CD4-positive, alpha-beta T cell (primary cell): ENCODE data around the gene TTLL12. TPM values are rescaled to one million over a fixed set of nuclear protein-coding genes. Genes with fewer than 3 reads are reported as not detected.

ENCODE experiments used
- ATAC-seq: fragments of 200-7000 bp; cut with Tn5 transposase; one replicate; pipeline ENCODE4 v1.10.0; 2022; ENCODE audit warnings: mild to moderate bottlenecking; ENCODE audit not compliant: poor library complexity
- CTCF ChIA-PET: fragments of 350-600 bp; sonication (Branson Sonifier 250); formaldehyde crosslinking; loops from one replicate; lab custom pipeline; 2021; ENCODE audit warnings: antibody characterized with exemption, inconsistent platforms; lab: Charles Lee
- POLR2A ChIA-PET: fragments of 350-600 bp; sonication (Branson Sonifier 250); formaldehyde crosslinking; loops from one replicate; lab custom pipeline; 2021; ENCODE audit warnings: antibody characterized with exemption, inconsistent platforms; lab: Charles Lee
- DNase-seq, 14 experiments: peaks; one replicate each; pipeline ENCODE4 v3.0.0-alpha.2; 2013 to 2020; ENCODE audit warnings: mixed read lengths in 2 of 14
- H3K27ac ChIP-seq, 2 donors: one replicate each; pipeline versions ENCODE4 v1.5.1 to v1.7.0; 2013; ENCODE audit warnings: low read length in 2 of 2, low read depth in 1 of 2, mild to moderate bottlenecking in 1 of 2
- H3K27me3 ChIP-seq, 2 experiments: 1 replicate in 1 of 2; 2 replicates in 1 of 2; pipeline versions ENCODE4 v1.6.1 to v1.7.0; 2013; ENCODE audit warnings: low read length in 2 of 2, control low read depth in 1 of 2, mild to moderate bottlenecking in 1 of 2, moderate library complexity in 1 of 2; ENCODE audit not compliant: insufficient read depth in 2 of 2, control insufficient read depth in 1 of 2
- H3K36me3 ChIP-seq: one replicate; pipeline ENCODE4 v1.6.1; 2013; ENCODE audit warnings: low read length, control low read depth; ENCODE audit not compliant: insufficient read depth
- H3K4me1 ChIP-seq: one replicate; pipeline ENCODE4 v1.6.1; 2013; ENCODE audit warnings: low read length, control low read depth; ENCODE audit not compliant: insufficient read depth
- H3K4me3 ChIP-seq: one replicate; pipeline ENCODE4 v1.5.1; 2013; ENCODE audit warnings: mild to moderate bottlenecking, low read length, moderate library complexity
- H3K9me3 ChIP-seq, 2 experiments: 1 replicate in 1 of 2; 2 replicates in 1 of 2; pipeline versions ENCODE4 v1.6.1 to v1.7.0; 2013; ENCODE audit warnings: low read length in 2 of 2, mild to moderate bottlenecking in 2 of 2, control low read depth in 1 of 2, moderate library complexity in 1 of 2; ENCODE audit not compliant: control insufficient read depth in 1 of 2, insufficient read depth in 1 of 2
- H3K27ac Mint-ChIP-seq: one replicate; pipeline ENCODE4 v1.8.0; 2020; ENCODE audit warnings: mixed read lengths
- H3K27me3 Mint-ChIP-seq: one replicate; pipeline ENCODE4 v1.8.0; 2021; ENCODE audit warnings: mixed read lengths
- H3K36me3 Mint-ChIP-seq: one replicate; pipeline ENCODE4 v1.8.0; 2021; ENCODE audit warnings: low read depth, mixed read lengths
- H3K4me1 Mint-ChIP-seq: one replicate; pipeline ENCODE4 v1.8.0; 2021; ENCODE audit warnings: low read depth, mixed read lengths
- H3K4me3 Mint-ChIP-seq: one replicate; pipeline ENCODE4 v1.8.0; 2020; ENCODE audit warnings: mild to moderate bottlenecking, mixed read lengths
- H3K9me3 Mint-ChIP-seq: one replicate; pipeline ENCODE4 v1.8.0; 2020; ENCODE audit warnings: mixed read lengths
- CTCF ChIP-seq: fragments of 200-600 bp; IDR thresholded peaks from one replicate; pipeline ENCODE4 v1.8.0; 2022; ENCODE audit warnings: antibody characterized with exemption, mild to moderate bottlenecking
- intact Hi-C, 2 experiments: fragments of 100-400 bp; cut with DNase I in 1 of 2; cut with micrococcal nuclease in 1 of 2; formaldehyde crosslinking; loops; one replicate each; pipeline versions ENCODE4 v1.15.1 to v1.9.0; 2023 to 2025; cut with DNase I, micrococcal nuclease
- total RNA-seq, 174 experiments: library from RNA in 2 of 174; stranded (reverse) in 2 of 174; gene quantifications; one replicate each; pipeline ENCODE4 v1.2.3 and lab custom pipeline; 2021 to 2026

Gene TTLL12
- total RNA-seq, 2 experiments from 2014 or later: 5.0 to 6.6 TPM

DNA sequence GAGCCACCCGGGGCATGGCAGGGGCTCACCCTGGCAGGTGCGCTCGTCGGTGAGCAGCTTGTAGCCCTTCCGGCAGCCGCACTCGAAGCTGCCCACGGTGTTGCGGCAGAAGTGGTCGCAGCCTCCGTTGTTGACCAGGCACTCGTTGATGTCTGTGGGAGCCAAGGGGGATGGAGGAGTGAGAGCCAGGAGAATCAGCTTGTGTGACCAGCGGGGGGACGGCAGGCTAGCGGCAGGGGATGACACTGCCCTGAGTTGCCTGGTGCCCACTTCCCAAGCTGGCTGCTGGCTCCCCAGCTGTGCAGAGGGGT lies 44.7 kb upstream of the TTLL12 start:
- Mint-ChIP-seq H3K36me3 (no peaks in the 10 kb centered on the region), H3K4me1 (peaks cover 5% of the 10 kb centered on the region), H3K4me3 (no peak overlapping the region), H3K9me3 (no peaks in the 10 kb centered on the region), H3K27me3 (peaks cover 6% of the 10 kb centered on the region), H3K27ac (no peak overlapping the region)
- TF ChIP-seq CTCF: no peak
- Histone ChIP-seq H3K27me3 (no peaks in the 10 kb centered on the region), H3K9me3 (no peaks in the 10 kb centered on the region), H3K27ac (no peak overlapping the region), H3K36me3 (no peaks in the 10 kb centered on the region), H3K4me3 (no peak overlapping the region), H3K4me1 (peaks cover 6% of the 10 kb centered on the region)
- ATAC-seq: no peak
- CTCF ChIA-PET: interaction anchor here (1.1 to 3.5 kb wide), 3 partner anchors 32 to 153 kb away, joined by 3 to 30 read pairs (median 4); no protein-coding TSS in a partner anchor
- POLR2A ChIA-PET: interaction anchor here (1.5 kb wide), 1 partner anchor 44 kb away, joined by 3 read pairs; no protein-coding TSS in a partner anchor
- DNase-seq: no peak
- intact Hi-C loops: loop anchor here (1.0 to 5.0 kb wide), 5 partner anchors 41 to 1396 kb away; no protein-coding TSS in a partner anchor

- ATAC-seq: peak; percentile 88
- H3K4me1 Mint-ChIP-seq: peaks cover 5% of the 10 kb centered on the region
- no peak overlapping the region for H3K4me3 ChIP-seq
- no peaks in the 10 kb centered on the region for H3K36me3 ChIP-seq
- H3K27ac ChIP-seq: no peak overlapping the region
- ChIA-PET POLR2A (interaction anchor here (1.5 kb wide), 1 partner anchor 43 kb away, joined by 3 read pairs; no protein-coding TSS in a partner anchor), CTCF (interaction anchor here (1.1 to 3.5 kb wide), 3 partner anchors 33 to 154 kb away, joined by 3 to 30 read pairs (median 4); no protein-coding TSS in a partner anchor)
- no peaks in the 10 kb centered on the region for H3K36me3 Mint-ChIP-seq
- intact Hi-C loops: loop anchor here (1.0 to 5.0 kb wide), 5 partner anchors 41 to 1396 kb away; no protein-coding TSS in a partner anchor
- no peaks in the 10 kb centered on the region for H3K9me3 ChIP-seq
- no peaks in the 10 kb centered on the region for H3K9me3 Mint-ChIP-seq
- H3K27me3 Mint-ChIP-seq: peaks cover 6% of the 10 kb centered on the region
- H3K27ac Mint-ChIP-seq: no peak overlapping the region
- peak; percentile 55 to 82 (median 58) for DNase-seq
- peak; percentile 97 for TF ChIP-seq CTCF
- H3K4me1 ChIP-seq: peaks cover 6% of the 10 kb centered on the region
- H3K4me3 Mint-ChIP-seq: no peak overlapping the region
- H3K27me3 ChIP-seq: no peaks in the 10 kb centered on the region
These were observed 44.2 kb upstream of the TTLL12 start for GRCh38 chr22:43230971-43231723.

DNA sequence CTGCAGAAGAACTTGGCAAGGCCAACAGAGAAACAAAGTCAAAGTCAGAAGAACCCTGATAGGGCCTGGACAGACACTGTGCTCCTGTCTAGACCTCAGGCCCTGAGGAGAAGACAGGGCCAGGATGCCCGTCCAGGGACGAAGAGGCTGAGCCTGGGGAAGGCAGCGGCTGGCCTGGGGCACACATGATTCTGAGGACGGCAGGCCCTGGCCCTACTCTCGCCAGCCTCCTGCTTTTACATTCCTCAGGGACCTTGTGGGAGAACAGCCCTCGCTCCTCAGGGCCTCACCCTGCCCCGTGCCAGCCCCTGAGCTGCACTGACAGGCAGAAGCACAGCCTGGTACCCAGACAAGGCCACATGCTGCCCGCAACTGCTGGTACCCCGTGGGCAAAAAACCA lies 43.6 kb upstream of the TTLL12 start:
- ChIA-PET CTCF (interaction anchor here (1.5 to 3.5 kb wide), 2 partner anchors 33 to 116 kb away, joined by 3 to 30 read pairs; no protein-coding TSS in a partner anchor), POLR2A (no interaction called here)
- intact Hi-C loops: loop anchor here (2.0 to 5.0 kb wide), 3 partner anchors 42 to 1397 kb away; no protein-coding TSS in a partner anchor
- Histone ChIP-seq H3K27ac (no peak overlapping the region), H3K36me3 (no peaks in the 10 kb centered on the region), H3K9me3 (no peaks in the 10 kb centered on the region), H3K27me3 (no peaks in the 10 kb centered on the region), H3K4me3 (no peak overlapping the region), H3K4me1 (peaks cover 6% of the 10 kb centered on the region)
- peaks cover 10% of the 10 kb centered on the region for H3K27me3 Mint-ChIP-seq
- H3K36me3 Mint-ChIP-seq: no peaks in the 10 kb centered on the region
- ATAC-seq: no peak
- no peak for TF ChIP-seq CTCF
- peaks cover 5% of the 10 kb centered on the region for H3K4me1 Mint-ChIP-seq
- DNase-seq: no peak
- H3K9me3 Mint-ChIP-seq: no peaks in the 10 kb centered on the region
- no peak overlapping the region for H3K4me3 Mint-ChIP-seq
- no peak overlapping the region for H3K27ac Mint-ChIP-seq
